Left lung (tissue), 10 donors: Measurements from ENCODE around the gene CACNA1F. TPM values are rescaled to one million over a fixed set of nuclear protein-coding genes. Genes with fewer than 3 reads are reported as not detected.

Source experiments
- ATAC-seq: fragments of 200-7000 bp; cut with Tn5 transposase; one replicate; pipeline ENCODE4 v1.9.1; 2020; ENCODE audit warnings: moderate library complexity
- DNase-seq, 4 donors: peaks; one replicate each; pipeline ENCODE4 v3.0.0-alpha.2; 2013 to 2020
- H3K27ac ChIP-seq, 2 donors: fragments of 200-600 bp; sonication (generic) in 1 of 2; one replicate each; pipeline versions ENCODE4 v1.5.0 to v1.8.0; 2020 to 2021
- H3K27me3 ChIP-seq, 2 donors: fragments of 200-600 bp; sonication (generic) in 1 of 2; one replicate each; pipeline versions ENCODE4 v1.5.0 to v1.8.0; 2020 to 2021
- H3K36me3 ChIP-seq, 2 donors: fragments of 200-600 bp; sonication (generic) in 1 of 2; one replicate each; pipeline versions ENCODE4 v1.5.0 to v1.8.0; 2020 to 2021
- H3K4me1 ChIP-seq, 2 donors: fragments of 200-600 bp; one replicate each; pipeline ENCODE4 v1.8.0; 2021
- H3K4me3 ChIP-seq, 2 donors: fragments of 200-600 bp; sonication (generic) in 1 of 2; one replicate each; pipeline versions ENCODE4 v1.5.0 to v1.8.0; 2020 to 2021; ENCODE audit warnings: mild to moderate bottlenecking in 1 of 2
- H3K9me3 ChIP-seq, 2 donors: fragments of 200-600 bp; sonication (generic) in 1 of 2; one replicate each; pipeline versions ENCODE4 v1.5.0 to v1.8.0; 2020 to 2021
- intact Hi-C, 2 donors: fragments of 100-400 bp; cut with DNase I; formaldehyde crosslinking; loops; one replicate each; pipeline versions ENCODE4 v1.11.2 to v1.14.2; 2022
- polyA plus RNA-seq, 6 donors: library from polyadenylated mRNA; unstranded; fragments of 120-200 nt; gene quantifications; one replicate each; pipeline ENCODE4 v1.2.1, GENCODE V29; 2013; ENCODE audit not compliant: insufficient read length in 6 of 6
- total RNA-seq, 2 donors: library from RNA; stranded (reverse); fragmentation: NEBNext Ultra II Directional; extraction: Animal tissue kit (Norgen Biotek cat#: 25700); gene quantifications; one replicate each; pipeline ENCODE4 v1.2.1, GENCODE V29; 2021
- TF ChIP-seq, protein P1 (sequence below), 2 donors: fragments of 200-600 bp; sonication (generic) in 1 of 2; IDR thresholded peaks; one replicate each; pipeline versions ENCODE4 v1.5.0 to v1.8.0; 2021; ENCODE audit warnings: antibody characterized with exemption in 2 of 2
- donor health status: DM: no; HTN: yes; CAD: no.
- donor health status: DM: no; HTN: no; CAD: no.

The CACNA1F gene
- total and polyA plus RNA-seq, 8 donors: 0.20 to 0.73 (median 0.25) TPM

DNA sequence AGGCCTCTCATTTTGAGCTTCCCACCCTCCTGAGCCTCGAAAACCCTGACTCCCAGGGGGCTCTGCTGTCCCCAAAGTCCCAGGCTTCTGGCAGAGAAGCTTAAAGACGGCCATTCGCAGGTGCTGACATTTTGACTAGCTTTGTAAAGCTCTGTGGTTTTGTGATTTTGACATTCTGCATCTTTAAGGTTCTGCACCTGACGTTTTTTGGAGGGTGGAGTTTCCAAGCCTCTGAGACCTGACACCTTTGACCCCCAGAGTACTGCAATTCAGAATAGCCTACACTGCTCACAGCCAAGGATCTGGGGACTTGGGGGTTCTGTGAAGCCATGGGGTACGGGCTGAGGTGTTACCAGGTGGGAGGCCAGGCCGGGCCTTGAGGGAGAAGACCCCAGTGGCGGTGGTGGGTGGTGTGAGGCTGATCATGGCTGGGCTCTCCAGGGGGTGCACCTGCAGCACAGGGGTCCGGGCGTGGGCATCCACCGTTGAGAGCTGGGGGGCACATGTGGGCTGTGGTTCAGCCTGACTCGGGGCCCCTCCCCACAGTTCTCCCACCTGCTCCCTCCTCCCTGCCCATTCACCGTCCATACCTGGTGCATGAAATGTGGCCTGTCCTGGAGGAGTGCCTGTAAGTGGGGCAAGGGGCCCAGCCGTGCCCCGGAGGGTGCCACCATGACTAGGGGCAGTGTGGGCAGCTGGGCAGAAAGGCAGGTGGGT is 24.1 kb upstream of the CACNA1F start:
- intact Hi-C loops: no loop called here

DNA sequence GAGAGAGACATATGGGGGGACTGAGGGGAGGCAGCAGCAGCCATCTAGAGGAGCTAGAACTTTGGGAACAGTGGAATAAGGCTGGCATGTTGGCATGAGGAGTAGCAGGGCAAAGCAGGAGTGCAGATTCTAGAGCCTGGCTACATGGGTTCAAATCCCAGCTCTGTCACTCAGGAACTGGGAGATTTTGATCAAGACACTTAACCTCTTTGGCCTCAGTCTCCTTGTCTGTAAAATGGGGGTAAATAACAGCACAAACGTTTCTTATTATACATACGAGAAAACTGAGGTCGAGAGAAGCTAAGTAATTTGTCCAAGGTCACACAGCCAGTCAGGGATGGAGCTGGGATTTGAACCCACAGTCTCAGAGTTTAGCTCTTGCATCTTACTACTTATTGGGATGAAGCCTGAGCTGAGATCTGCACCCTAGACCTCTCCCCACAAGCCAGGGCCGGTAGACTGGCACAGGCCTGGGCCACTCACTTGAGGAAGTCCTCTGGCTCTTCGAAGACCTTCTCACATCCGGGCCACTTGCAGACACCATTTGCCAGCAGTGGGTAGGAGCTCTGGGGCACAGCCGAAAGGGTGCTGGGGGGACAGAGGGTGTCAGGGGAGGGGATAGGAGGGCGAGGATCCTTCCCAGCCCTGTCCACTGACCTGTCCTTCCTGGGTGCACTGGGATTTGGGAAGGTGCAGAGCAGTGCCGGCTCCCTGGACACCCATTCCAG is 23.3 kb upstream of the CACNA1F start:
- TF ChIP-seq, protein P1, sequence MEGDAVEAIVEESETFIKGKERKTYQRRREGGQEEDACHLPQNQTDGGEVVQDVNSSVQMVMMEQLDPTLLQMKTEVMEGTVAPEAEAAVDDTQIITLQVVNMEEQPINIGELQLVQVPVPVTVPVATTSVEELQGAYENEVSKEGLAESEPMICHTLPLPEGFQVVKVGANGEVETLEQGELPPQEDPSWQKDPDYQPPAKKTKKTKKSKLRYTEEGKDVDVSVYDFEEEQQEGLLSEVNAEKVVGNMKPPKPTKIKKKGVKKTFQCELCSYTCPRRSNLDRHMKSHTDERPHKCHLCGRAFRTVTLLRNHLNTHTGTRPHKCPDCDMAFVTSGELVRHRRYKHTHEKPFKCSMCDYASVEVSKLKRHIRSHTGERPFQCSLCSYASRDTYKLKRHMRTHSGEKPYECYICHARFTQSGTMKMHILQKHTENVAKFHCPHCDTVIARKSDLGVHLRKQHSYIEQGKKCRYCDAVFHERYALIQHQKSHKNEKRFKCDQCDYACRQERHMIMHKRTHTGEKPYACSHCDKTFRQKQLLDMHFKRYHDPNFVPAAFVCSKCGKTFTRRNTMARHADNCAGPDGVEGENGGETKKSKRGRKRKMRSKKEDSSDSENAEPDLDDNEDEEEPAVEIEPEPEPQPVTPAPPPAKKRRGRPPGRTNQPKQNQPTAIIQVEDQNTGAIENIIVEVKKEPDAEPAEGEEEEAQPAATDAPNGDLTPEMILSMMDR (IDR thresholded peaks at IDR 0.05): no peak
- ATAC-seq: no peak

More for the DNA sequence above, 24.1 kb upstream of the CACNA1F start:
- Histone ChIP-seq H3K27ac (no peak overlapping the region), H3K27me3 (no peaks in the 10 kb centered on the region), H3K4me3 (no peak overlapping the region), H3K36me3 (no peaks in the 10 kb centered on the region), H3K4me1 (no peaks in the 10 kb centered on the region), H3K9me3 (no peaks in the 10 kb centered on the region)
- ATAC-seq (no peak), DNase-seq (no peak)
- TF ChIP-seq, protein P1 (IDR thresholded peaks at IDR 0.05): no peak

DNA sequence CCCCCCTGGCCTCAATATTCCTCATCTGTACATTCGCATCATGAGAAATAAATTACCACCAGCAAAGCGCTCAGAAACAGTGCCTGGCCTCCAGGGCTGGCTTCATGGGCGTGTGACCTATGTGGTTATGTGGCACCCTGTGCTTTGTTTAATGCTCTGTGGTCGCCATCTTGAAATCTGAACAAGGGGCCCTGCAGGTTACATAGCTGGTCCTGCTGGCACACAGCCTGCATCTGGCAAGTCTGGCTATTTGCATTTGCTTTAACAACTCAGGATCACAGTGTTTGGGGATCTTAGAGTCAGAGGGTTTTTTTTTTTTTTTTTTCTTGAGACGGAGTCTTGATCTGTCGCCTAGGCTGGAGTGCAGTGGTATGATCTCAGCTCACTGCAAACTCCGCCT is 21.5 kb upstream of the CACNA1F start:
- TF ChIP-seq, protein P1 (IDR thresholded peaks at IDR 0.05): no peak
- no peaks in the 10 kb centered on the region for H3K9me3 ChIP-seq
- no peaks in the 10 kb centered on the region for H3K4me1 ChIP-seq
- intact Hi-C loops: no loop called here
- no peak for ATAC-seq
- H3K27ac ChIP-seq: no peak overlapping the region
- no peak for DNase-seq
- H3K4me3 ChIP-seq: no peak overlapping the region
- peaks cover 0 to 11% of the 10 kb centered on the region in 2 donors for H3K36me3 ChIP-seq
- H3K27me3 ChIP-seq: no peaks in the 10 kb centered on the region

More for the DNA sequence above, 23.3 kb upstream of the CACNA1F start:
- Histone ChIP-seq H3K4me3 (no peak overlapping the region), H3K27me3 (no peaks in the 10 kb centered on the region), H3K9me3 (no peaks in the 10 kb centered on the region), H3K4me1 (no peaks in the 10 kb centered on the region), H3K36me3 (no peaks in the 10 kb centered on the region), H3K27ac (no peak overlapping the region)
- intact Hi-C loops: no loop called here
- no peak for DNase-seq

DNA sequence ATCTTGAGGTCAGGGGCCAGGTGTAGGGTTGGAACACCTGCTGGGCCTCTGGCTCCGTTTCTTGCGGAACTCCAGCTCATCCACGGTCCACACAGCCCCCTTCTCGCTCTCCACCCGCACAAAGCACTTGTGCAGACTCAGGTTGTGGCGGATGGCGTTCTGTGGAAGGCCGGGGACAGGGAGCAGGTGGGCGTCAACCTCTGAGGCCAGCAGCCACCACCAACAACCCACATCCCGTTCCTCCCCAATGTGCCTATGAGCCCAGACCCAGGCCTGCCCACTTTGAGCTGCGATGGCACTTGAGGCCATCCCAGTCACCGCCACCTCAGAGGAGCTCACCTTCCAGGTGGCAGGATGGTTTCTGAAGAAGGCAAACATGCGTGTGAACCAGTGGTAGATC is 18.2 kb upstream of the CACNA1F start:
- Histone ChIP-seq H3K4me3 (no peak overlapping the region), H3K4me1 (no peaks in the 10 kb centered on the region), H3K27ac (no peak overlapping the region), H3K27me3 (no peaks in the 10 kb centered on the region), H3K36me3 (peaks cover 0 to 44% of the 10 kb centered on the region in 2 donors), H3K9me3 (no peaks in the 10 kb centered on the region)
- intact Hi-C loops: no loop called here
- TF ChIP-seq, protein P1 (IDR thresholded peaks at IDR 0.05): no peak
- ATAC-seq: no peak
- no peak for DNase-seq

DNA sequence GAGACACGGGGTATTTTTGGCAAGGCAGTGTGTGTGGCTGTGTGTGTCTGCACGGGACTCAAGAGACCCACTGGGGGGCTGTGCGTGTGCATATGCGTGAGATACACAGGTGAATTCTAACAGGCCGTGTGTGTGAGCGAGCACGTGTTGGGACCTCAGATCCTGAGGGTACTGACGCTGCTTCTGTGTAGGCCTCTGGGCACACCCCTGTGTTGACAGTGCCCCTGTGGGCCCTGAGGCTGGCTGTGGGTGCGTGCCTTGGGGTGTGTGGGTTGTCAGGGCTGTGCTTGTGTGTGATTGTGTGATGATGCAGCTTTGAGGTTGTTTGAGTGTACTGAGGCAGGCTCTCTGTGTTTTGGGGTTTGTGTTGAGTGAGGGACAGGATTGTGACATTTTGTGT is 17.4 kb upstream of the CACNA1F start:
- no peaks in the 10 kb centered on the region for H3K9me3 ChIP-seq
- H3K36me3 ChIP-seq: peaks cover 0 to 48% of the 10 kb centered on the region in 2 donors
- no peak overlapping the region for H3K4me3 ChIP-seq
- no peaks in the 10 kb centered on the region for H3K27me3 ChIP-seq
- TF ChIP-seq, protein P1 (IDR thresholded peaks at IDR 0.05): no peak
- H3K27ac ChIP-seq: no peak overlapping the region
- intact Hi-C loops: no loop called here
- no peak for DNase-seq
- no peaks in the 10 kb centered on the region for H3K4me1 ChIP-seq
- ATAC-seq: no peak
